ES-I3 (cell line): ENCODE measurements around the gene TYW1B.
"Not testable (repeated sequence)": the region's sequence is repeated elsewhere in the genome, so short reads cannot be mapped to it uniquely, and the experiment has no call there.

Source experiments
- H3K36me3 ChIP-seq: 2 replicates; pipeline ENCODE4 v1.6.1; 2013; ENCODE audit warnings: mild to moderate bottlenecking, low read length, control low read depth, moderate library complexity; ENCODE audit not compliant: insufficient read depth
- H3K4me1 ChIP-seq: 2 replicates; pipeline ENCODE4 v1.6.1; 2013; ENCODE audit warnings: mild to moderate bottlenecking, control low read depth, low read length; ENCODE audit not compliant: insufficient read depth
- H3K9ac ChIP-seq: 2 replicates; pipeline ENCODE4 v1.6.1; 2013; ENCODE audit warnings: low read depth, mild to moderate bottlenecking, low read length, moderate library complexity
- H3K9me3 ChIP-seq: 2 replicates; pipeline ENCODE4 v1.6.1; 2013; ENCODE audit warnings: mild to moderate bottlenecking, low read length, moderate library complexity; ENCODE audit not compliant: control insufficient read depth, insufficient read depth

The TYW1B gene

GRCh38 chr7:72753229-72753628 lies 74.8 kb downstream of the TYW1B start:
- H3K9ac ChIP-seq: not testable (repeated sequence)

GRCh38 chr7:72751978-72752377 lies 76.0 kb downstream of the TYW1B start:
- no peaks in the 10 kb centered on the region for H3K9me3 ChIP-seq
- no peaks in the 10 kb centered on the region for H3K36me3 ChIP-seq
- no peaks in the 10 kb centered on the region for H3K4me1 ChIP-seq
- H3K9ac ChIP-seq: no peak overlapping the region

More at GRCh38 chr7:72753229-72753628, 74.8 kb downstream of the TYW1B start:
- not testable (repeated sequence) for H3K36me3 ChIP-seq, H3K4me1 ChIP-seq, H3K9me3 ChIP-seq

GRCh38 chr7:72751378-72751777 lies 76.6 kb downstream of the TYW1B start:
- H3K9me3 ChIP-seq: no peaks in the 10 kb centered on the region
- no peak overlapping the region for H3K9ac ChIP-seq
- no peaks in the 10 kb centered on the region for H3K4me1 ChIP-seq
- no peaks in the 10 kb centered on the region for H3K36me3 ChIP-seq

GRCh38 chr7:72748649-72749048 lies 79.4 kb downstream of the TYW1B start:
- H3K9ac ChIP-seq, H3K36me3 ChIP-seq, H3K4me1 ChIP-seq, H3K9me3 ChIP-seq: not testable (repeated sequence)

- H3K9me3 ChIP-seq, H3K4me1 ChIP-seq, H3K36me3 ChIP-seq, H3K9ac ChIP-seq: not testable (repeated sequence)
These were observed 83.6 kb downstream of the TYW1B start for GRCh38 chr7:72744244-72744926.

- H3K4me1 ChIP-seq: not testable (repeated sequence)
These were observed 84.2 kb downstream of the TYW1B start for GRCh38 chr7:72743801-72744200.

GRCh38 chr7:72739716-72740115 lies 88.3 kb downstream of the TYW1B start:
- not testable (repeated sequence) for H3K9me3 ChIP-seq

More at GRCh38 chr7:72743801-72744200, 84.2 kb downstream of the TYW1B start:
- not testable (repeated sequence) for H3K36me3 ChIP-seq, H3K9ac ChIP-seq, H3K9me3 ChIP-seq

GRCh38 chr7:72735855-72736254 lies 92.1 kb downstream of the TYW1B start:
- not testable (repeated sequence) for H3K9ac ChIP-seq, H3K36me3 ChIP-seq, H3K4me1 ChIP-seq
- peaks cover 15% of the 10 kb centered on the region for H3K9me3 ChIP-seq

More at GRCh38 chr7:72739716-72740115, 88.3 kb downstream of the TYW1B start:
- H3K9ac ChIP-seq, H3K36me3 ChIP-seq, H3K4me1 ChIP-seq: not testable (repeated sequence)

- not testable (repeated sequence) for H3K36me3 ChIP-seq, H3K9ac ChIP-seq, H3K4me1 ChIP-seq
- H3K9me3 ChIP-seq: peaks cover 13% of the 10 kb centered on the region
These were observed 97.2 kb downstream of the TYW1B start for GRCh38 chr7:72730815-72731214.

- peaks cover 12% of the 10 kb centered on the region for H3K9me3 ChIP-seq
- not testable (repeated sequence) for H3K4me1 ChIP-seq, H3K36me3 ChIP-seq, H3K9ac ChIP-seq
These were observed 97.6 kb downstream of the TYW1B start for GRCh38 chr7:72730384-72730783.

GRCh38 chr7:72729130-72729529 lies 98.9 kb downstream of the TYW1B start:
- not testable (repeated sequence) for H3K9ac ChIP-seq, H3K9me3 ChIP-seq, H3K4me1 ChIP-seq, H3K36me3 ChIP-seq

GRCh38 chr7:72722694-72723093 lies 105.3 kb downstream of the TYW1B start:
- H3K9me3 ChIP-seq, H3K4me1 ChIP-seq, H3K9ac ChIP-seq, H3K36me3 ChIP-seq: not testable (repeated sequence)

- not testable (repeated sequence) for H3K9me3 ChIP-seq, H3K9ac ChIP-seq, H3K36me3 ChIP-seq, H3K4me1 ChIP-seq
These were observed 107.1 kb downstream of the TYW1B start for GRCh38 chr7:72720890-72721289.

GRCh38 chr7:72717252-72717774 lies 110.7 kb downstream of the TYW1B start:
- not testable (repeated sequence) for H3K4me1 ChIP-seq, H3K9me3 ChIP-seq, H3K9ac ChIP-seq, H3K36me3 ChIP-seq

GRCh38 chr7:72711927-72712326 lies 116.1 kb downstream of the TYW1B start:
- not testable (repeated sequence) for H3K9ac ChIP-seq, H3K9me3 ChIP-seq, H3K4me1 ChIP-seq, H3K36me3 ChIP-seq
